Measurements from ENCODE around the gene CX3CL1. TPM values are rescaled to one million over a fixed set of nuclear protein-coding genes. Genes with fewer than 3 reads are reported as not detected.

Gene CX3CL1
- total RNA-seq, 1 donor from 2014 or later: 0.31 TPM

DNA sequence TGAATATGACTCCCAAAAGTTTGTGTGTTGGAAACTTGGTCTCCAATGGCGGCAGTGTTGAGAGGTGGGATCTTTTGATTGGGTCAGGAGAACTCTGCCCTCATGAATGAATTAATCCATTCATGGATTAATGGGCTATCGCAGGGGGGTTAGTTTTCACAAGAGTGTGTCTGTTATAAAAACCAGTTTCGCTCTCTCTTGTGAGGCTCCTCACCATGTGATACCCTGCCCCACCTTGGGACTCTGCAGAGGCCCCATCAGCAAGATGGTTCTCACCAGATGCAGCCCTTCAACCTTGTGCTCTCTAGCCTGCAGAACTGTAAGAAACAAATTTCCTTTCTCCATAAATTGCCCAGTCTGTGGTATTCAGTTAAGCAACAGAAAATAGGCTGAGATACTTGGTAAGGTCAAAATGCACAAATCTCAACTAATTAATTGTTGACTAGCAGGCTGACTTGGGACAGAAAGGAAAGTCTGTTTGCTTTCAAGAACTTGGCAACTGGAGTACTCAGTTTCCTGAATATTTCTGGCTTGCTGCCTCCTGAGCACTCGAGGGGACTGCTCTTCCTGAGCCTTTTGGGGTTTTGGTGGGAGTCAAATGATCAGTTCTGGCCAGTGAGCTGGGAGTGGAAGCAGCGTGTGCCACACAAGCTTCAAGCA lies 18.5 kb downstream of the CX3CL1 start:
- ChIA-PET POLR2A (interaction anchor here (0.7 kb wide), 1 partner anchor 28 kb away, joined by 5 read pairs; no protein-coding TSS in a partner anchor), CTCF (interaction anchor here (1.7 kb wide), 1 partner anchor 26 kb away, joined by 6 read pairs; no protein-coding TSS in a partner anchor)
- Mint-ChIP-seq H3K4me1 (peaks cover 36% of the 10 kb centered on the region), H3K9me3 (no peaks in the 10 kb centered on the region), H3K36me3 (ENCODE audit: low read depth) (no peaks in the 10 kb centered on the region), H3K27me3 (no peaks in the 10 kb centered on the region), H3K4me3 (no peak overlapping the region), H3K27ac (no peak overlapping the region)
- TF ChIP-seq, protein P1, sequence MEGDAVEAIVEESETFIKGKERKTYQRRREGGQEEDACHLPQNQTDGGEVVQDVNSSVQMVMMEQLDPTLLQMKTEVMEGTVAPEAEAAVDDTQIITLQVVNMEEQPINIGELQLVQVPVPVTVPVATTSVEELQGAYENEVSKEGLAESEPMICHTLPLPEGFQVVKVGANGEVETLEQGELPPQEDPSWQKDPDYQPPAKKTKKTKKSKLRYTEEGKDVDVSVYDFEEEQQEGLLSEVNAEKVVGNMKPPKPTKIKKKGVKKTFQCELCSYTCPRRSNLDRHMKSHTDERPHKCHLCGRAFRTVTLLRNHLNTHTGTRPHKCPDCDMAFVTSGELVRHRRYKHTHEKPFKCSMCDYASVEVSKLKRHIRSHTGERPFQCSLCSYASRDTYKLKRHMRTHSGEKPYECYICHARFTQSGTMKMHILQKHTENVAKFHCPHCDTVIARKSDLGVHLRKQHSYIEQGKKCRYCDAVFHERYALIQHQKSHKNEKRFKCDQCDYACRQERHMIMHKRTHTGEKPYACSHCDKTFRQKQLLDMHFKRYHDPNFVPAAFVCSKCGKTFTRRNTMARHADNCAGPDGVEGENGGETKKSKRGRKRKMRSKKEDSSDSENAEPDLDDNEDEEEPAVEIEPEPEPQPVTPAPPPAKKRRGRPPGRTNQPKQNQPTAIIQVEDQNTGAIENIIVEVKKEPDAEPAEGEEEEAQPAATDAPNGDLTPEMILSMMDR (IDR thresholded peaks at IDR 0.05): no peak
- intact Hi-C loops (cut with micrococcal nuclease): no loop called here
- DNase-seq (no peak), ATAC-seq (ENCODE audit: low read depth) (no peak)

DNA sequence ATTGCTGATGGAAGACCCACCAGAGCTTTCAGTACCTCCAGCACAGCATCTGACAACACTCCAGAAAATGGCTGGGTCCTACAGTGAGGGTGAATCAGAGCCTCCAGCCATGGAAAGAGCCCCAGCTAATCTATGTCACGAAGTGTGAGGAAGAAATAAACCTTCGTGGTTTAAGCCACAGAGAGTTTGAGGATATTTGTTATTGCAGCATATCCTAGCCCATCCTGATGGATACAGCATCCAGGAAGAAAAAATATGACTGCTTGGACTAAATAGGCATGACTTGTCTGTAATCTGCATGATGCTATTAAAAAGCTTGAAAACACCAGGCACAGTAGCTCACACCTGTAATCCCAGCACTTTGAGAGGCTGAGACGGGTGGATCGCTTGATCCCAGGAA lies 19.0 kb downstream of the CX3CL1 start:
- H3K9me3 Mint-ChIP-seq: no peaks in the 10 kb centered on the region
- no peaks in the 10 kb centered on the region for H3K27me3 Mint-ChIP-seq
- TF ChIP-seq, protein P1 (IDR thresholded peaks at IDR 0.05): no peak
- POLR2A ChIA-PET: interaction anchor here (0.7 kb wide), 1 partner anchor 29 kb away, joined by 5 read pairs; no protein-coding TSS in a partner anchor
- DNase-seq (no peak), ATAC-seq (ENCODE audit: low read depth) (no peak)
- H3K36me3 Mint-ChIP-seq (ENCODE audit: low read depth): no peaks in the 10 kb centered on the region
- no peak overlapping the region for H3K4me3 Mint-ChIP-seq
- H3K27ac Mint-ChIP-seq: no peak overlapping the region
- CTCF ChIA-PET: interaction anchor here (1.7 kb wide), 1 partner anchor 26 kb away, joined by 6 read pairs; no protein-coding TSS in a partner anchor
- peaks cover 33% of the 10 kb centered on the region for H3K4me1 Mint-ChIP-seq
- intact Hi-C loops (cut with micrococcal nuclease): no loop called here

- CTCF ChIA-PET: interaction anchor here (1.7 kb wide), 1 partner anchor 25 kb away, joined by 6 read pairs; no protein-coding TSS in a partner anchor
- ATAC-seq (ENCODE audit: low read depth): no peak
- intact Hi-C loops (cut with micrococcal nuclease): no loop called here
These were observed 19.4 kb downstream of the CX3CL1 start for GRCh38 chr16:57391708-57392107.

GRCh38 chr16:57392694-57393093 lies 20.4 kb downstream of the CX3CL1 start:
- H3K27me3 Mint-ChIP-seq: no peaks in the 10 kb centered on the region
- H3K27ac Mint-ChIP-seq: no peak overlapping the region
- no peaks in the 10 kb centered on the region for H3K9me3 Mint-ChIP-seq
- no peak for DNase-seq
- no peak overlapping the region for H3K4me3 Mint-ChIP-seq
- intact Hi-C loops (cut with micrococcal nuclease): no loop called here
- ATAC-seq (ENCODE audit: low read depth): no peak
- CTCF ChIA-PET: no interaction called here
- POLR2A ChIA-PET: interaction anchor here (0.7 kb wide), 1 partner anchor 53 kb away, joined by 3 read pairs; no protein-coding TSS in a partner anchor
- no peaks in the 10 kb centered on the region for H3K36me3 Mint-ChIP-seq (ENCODE audit: low read depth)
- H3K4me1 Mint-ChIP-seq: peaks cover 23% of the 10 kb centered on the region
- TF ChIP-seq, protein P1 (IDR thresholded peaks at IDR 0.05): no peak

More at GRCh38 chr16:57391708-57392107, 19.4 kb downstream of the CX3CL1 start:
- POLR2A ChIA-PET: interaction anchor here (0.6 to 0.7 kb wide), 3 partner anchors 20 to 145 kb away, joined by 4 to 5 read pairs (median 5); no protein-coding TSS in a partner anchor
- H3K27ac Mint-ChIP-seq: no peak overlapping the region
- no peak for DNase-seq
- no peak overlapping the region for H3K4me3 Mint-ChIP-seq
- H3K36me3 Mint-ChIP-seq (ENCODE audit: low read depth): no peaks in the 10 kb centered on the region
- TF ChIP-seq, protein P1 (IDR thresholded peaks at IDR 0.05): no peak
- no peaks in the 10 kb centered on the region for H3K9me3 Mint-ChIP-seq
- peaks cover 29% of the 10 kb centered on the region for H3K4me1 Mint-ChIP-seq
- H3K27me3 Mint-ChIP-seq: no peaks in the 10 kb centered on the region

DNA sequence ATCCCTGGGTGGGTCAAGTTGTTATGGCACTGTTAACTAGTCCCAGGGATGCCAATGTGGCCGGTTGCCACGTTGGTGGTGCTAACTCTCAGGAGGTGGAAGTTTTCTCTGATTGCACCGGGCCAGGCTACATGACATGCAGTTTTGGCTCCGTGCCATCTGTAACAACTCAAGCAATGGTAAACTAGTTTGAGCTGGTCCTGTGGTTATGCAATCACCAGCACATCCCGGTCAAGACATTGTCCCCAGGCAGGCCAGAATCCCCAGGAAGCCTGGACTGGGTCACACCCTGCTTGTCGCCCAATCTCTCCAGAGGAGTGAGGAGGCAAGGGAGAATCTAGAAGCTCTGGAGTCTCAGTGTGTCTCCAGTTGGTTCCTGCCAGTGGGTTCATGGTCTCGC lies 22.2 kb downstream of the CX3CL1 start:
- no peak for DNase-seq
- no peaks in the 10 kb centered on the region for H3K27me3 Mint-ChIP-seq
- peaks cover 13% of the 10 kb centered on the region for H3K4me1 Mint-ChIP-seq
- H3K36me3 Mint-ChIP-seq (ENCODE audit: low read depth): no peaks in the 10 kb centered on the region
- H3K4me3 Mint-ChIP-seq: no peak overlapping the region
- intact Hi-C loops (cut with micrococcal nuclease): no loop called here
- TF ChIP-seq, protein P1 (IDR thresholded peaks at IDR 0.05): no peak
- ATAC-seq (ENCODE audit: low read depth): no peak
- CTCF ChIA-PET: no interaction called here
- POLR2A ChIA-PET: no interaction called here
- no peak overlapping the region for H3K27ac Mint-ChIP-seq
- H3K9me3 Mint-ChIP-seq: no peaks in the 10 kb centered on the region

Data from activated B cell treated with CpG ODN at 0.5 μM for 24 hours (primary cell).